C4-2B (cell line): ENCODE results near the gene DOCK9.

ENCODE experiments used
- CTCF ChIP-seq: fragments of 450-650 bp; conservative IDR thresholded peaks from 2 replicates; pipeline ENCODE4 v1.5.1; 2017; ENCODE audit warnings: mild to moderate bottlenecking
- ZFX ChIP-seq: fragments of 450-650 bp; IDR thresholded peaks from 2 replicates; pipeline ENCODE4 v1.6.1; 2017

GRCh38 chr13:98842858-98843481, 134.9 kb downstream of the DOCK9 start:
- TF ChIP-seq CTCF (peak; percentile 91), ZFX (no peak)
